ENCODE measurements around the gene UGT2A3.

UGT2A3 gene

DNA sequence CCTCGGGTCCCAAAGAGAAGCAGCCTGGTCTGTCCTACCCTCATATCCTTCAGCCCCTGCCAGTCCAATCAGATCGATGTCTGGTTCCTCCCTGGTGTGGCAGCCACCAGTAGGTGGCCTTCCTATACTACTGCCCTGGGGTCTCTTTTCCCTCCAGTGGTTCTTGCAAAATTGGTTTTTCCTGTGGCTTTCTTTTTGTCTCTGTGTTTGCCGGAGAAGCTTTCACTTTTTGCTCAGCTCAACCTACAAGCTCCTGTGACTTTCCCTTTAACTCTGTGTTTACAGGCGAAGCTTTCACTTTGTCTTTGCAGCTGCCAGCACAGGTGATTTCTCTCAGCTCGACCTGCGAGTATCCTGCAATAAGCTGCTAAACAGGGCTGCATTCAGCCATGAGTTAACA, 46.8 kb downstream of the UGT2A3 start:
- no peaks in the 10 kb centered on the region for H3K36me3 Mint-ChIP-seq (ENCODE audit: low read depth)
- no peaks in the 10 kb centered on the region for H3K4me1 Mint-ChIP-seq
- H3K27me3 Mint-ChIP-seq = no peaks in the 10 kb centered on the region
- H3K9me3 Mint-ChIP-seq = no peaks in the 10 kb centered on the region
- no peak for DNase-seq
- no peak overlapping the region for H3K27ac Mint-ChIP-seq
- no peak for ATAC-seq
- no peak overlapping the region for H3K4me3 Mint-ChIP-seq

DNA sequence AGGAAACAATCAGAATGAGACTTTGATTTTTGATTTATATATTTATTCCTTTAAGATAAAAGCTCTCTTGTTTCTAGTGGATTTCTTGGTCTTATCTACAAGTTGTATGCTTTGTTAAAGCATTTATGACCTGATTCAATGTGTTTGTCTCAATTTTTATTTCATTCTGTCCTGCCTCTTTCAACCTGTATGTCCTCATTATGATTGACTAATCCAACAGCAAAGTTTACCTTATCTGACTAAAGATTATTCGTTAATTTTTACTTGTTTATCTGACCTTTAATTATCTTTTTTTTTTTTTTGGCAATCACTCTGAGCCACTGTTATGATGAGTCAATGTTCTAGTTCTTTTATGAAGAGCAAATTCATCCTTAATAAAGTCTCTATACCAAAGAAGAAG, 54.9 kb downstream of the UGT2A3 start:
- DNase-seq (no peak), ATAC-seq (no peak)
- Mint-ChIP-seq H3K4me3 (no peak overlapping the region), H3K27ac (no peak overlapping the region), H3K27me3 (no peaks in the 10 kb centered on the region), H3K36me3 (ENCODE audit: low read depth) (no peaks in the 10 kb centered on the region), H3K9me3 (peaks cover 4% of the 10 kb centered on the region), H3K4me1 (no peaks in the 10 kb centered on the region)

DNA sequence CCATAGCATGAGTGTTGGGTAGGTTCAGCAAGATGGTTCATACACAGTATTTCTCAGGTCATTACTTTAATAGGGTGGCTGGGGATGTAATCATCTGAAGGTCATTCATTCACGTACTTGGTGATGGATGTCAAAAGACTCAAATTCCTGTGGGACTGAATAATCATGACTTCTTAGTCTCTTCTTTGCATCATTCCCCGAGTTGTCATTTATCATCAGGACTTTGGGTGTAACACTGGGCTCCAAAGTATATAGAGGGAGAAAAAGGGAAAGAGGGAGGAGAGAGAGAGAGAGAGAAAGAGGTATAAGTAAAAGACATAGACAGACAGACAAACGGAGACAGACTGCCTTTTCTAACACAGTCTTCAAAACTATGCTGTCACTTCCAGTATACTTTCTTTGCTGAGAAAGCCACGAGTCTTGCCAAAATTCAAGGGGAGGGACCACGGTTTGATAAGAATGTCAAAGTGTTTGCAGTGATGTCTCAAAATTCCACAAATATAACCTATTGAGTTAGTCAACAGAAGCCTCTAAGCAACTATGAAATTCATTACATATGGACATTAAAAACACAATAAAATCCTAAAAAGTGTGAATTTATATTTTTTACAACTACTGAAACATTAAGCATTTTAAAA, 55.9 kb downstream of the UGT2A3 start:
- Mint-ChIP-seq H3K27me3 (no peaks in the 10 kb centered on the region), H3K27ac (no peak overlapping the region), H3K9me3 (peaks cover 4% of the 10 kb centered on the region), H3K4me3 (no peak overlapping the region), H3K36me3 (ENCODE audit: low read depth) (no peaks in the 10 kb centered on the region), H3K4me1 (no peaks in the 10 kb centered on the region)
- no peak for ATAC-seq
- DNase-seq = no peak

GRCh38 chr4:68892861-68893260, 58.7 kb downstream of the UGT2A3 start:
- no peaks in the 10 kb centered on the region for H3K4me1 Mint-ChIP-seq
- DNase-seq = no peak
- H3K36me3 Mint-ChIP-seq (ENCODE audit: low read depth) = no peaks in the 10 kb centered on the region
- no peak overlapping the region for H3K27ac Mint-ChIP-seq
- ATAC-seq = no peak
- H3K9me3 Mint-ChIP-seq = peaks cover 4% of the 10 kb centered on the region
- H3K27me3 Mint-ChIP-seq = no peaks in the 10 kb centered on the region
- no peak overlapping the region for H3K4me3 Mint-ChIP-seq

DNA sequence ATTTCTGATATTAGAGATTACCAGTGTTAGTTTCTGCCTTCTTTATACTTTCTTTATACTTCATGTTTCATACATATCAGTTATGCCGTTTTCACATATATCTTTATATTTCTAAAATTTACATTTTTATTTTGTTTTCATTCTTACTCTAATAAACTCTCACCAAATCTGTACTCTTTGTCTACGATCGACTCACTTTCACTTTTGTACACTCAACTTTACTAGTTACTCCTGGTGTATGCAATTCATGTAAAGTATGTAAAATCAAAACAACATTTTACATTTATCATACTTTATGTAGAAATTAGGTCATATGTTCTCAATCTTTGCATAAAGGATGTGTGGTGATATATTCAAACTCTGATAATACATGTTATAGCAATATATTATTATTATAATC, 59.9 kb downstream of the UGT2A3 start:
- H3K27me3 Mint-ChIP-seq = no peaks in the 10 kb centered on the region
- no peaks in the 10 kb centered on the region for H3K4me1 Mint-ChIP-seq
- peaks cover 4% of the 10 kb centered on the region for H3K9me3 Mint-ChIP-seq
- no peak overlapping the region for H3K27ac Mint-ChIP-seq
- no peaks in the 10 kb centered on the region for H3K36me3 Mint-ChIP-seq (ENCODE audit: low read depth)
- DNase-seq (no peak), ATAC-seq (no peak)
- H3K4me3 Mint-ChIP-seq = no peak overlapping the region

DNA sequence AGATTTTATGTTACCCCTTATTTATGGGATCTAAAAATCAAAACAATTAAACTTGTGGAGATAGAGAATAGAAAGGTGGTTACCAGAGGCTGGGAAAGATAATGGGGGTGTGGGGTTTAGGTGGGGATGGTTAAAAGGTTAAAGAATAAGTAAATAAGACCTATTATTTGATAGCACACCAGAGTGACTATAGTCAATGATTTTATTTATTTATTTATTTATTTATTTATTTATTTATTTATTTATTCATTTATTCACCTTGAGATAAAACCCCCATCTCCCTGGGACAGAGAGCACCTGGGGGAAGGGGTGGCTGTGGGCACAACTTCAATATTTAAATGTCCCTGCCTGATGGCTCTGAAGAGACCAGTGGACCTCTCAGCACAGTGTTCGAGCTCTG, 66.1 kb downstream of the UGT2A3 start:
- H3K4me3 Mint-ChIP-seq = no peak overlapping the region
- H3K9me3 Mint-ChIP-seq = no peaks in the 10 kb centered on the region
- H3K36me3 Mint-ChIP-seq (ENCODE audit: low read depth) = no peaks in the 10 kb centered on the region
- H3K27me3 Mint-ChIP-seq = no peaks in the 10 kb centered on the region
- H3K4me1 Mint-ChIP-seq = no peaks in the 10 kb centered on the region
- H3K27ac Mint-ChIP-seq = no peak overlapping the region
- ATAC-seq (no peak), DNase-seq (no peak)

DNA sequence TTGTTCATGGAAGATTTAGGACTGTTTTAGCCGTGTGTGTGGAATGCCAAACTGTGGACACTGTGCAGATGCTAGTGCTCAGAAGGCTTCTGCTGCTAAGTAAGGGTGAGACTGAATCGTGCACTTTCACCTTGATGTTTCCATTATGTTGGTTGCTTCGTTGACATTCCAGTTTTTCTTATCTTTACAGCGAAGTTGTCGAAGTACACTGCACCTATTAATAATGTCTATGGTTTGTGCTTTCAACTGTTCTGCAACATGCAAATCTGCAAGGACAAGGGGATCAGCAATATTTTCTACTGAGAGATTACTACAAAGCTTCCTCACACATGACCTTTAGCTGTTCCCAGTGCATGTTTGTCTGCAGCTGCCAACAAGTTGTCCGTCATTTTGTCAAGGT, 67.7 kb downstream of the UGT2A3 start:
- Mint-ChIP-seq H3K27me3 (no peaks in the 10 kb centered on the region), H3K36me3 (ENCODE audit: low read depth) (no peaks in the 10 kb centered on the region), H3K27ac (no peak overlapping the region), H3K4me1 (no peaks in the 10 kb centered on the region), H3K9me3 (no peaks in the 10 kb centered on the region), H3K4me3 (no peak overlapping the region)
- ATAC-seq = no peak
- no peak for DNase-seq

All from activated naive CD8-positive, alpha-beta T cell treated with anti-CD3 and anti-CD28 coated beads, Interleukin-2, amount 50 U/mL, for 24 hours (primary cell).